Loucy (cell line): Measurements from ENCODE around the gene CABLES1.
A peak's percentile ranks its signal among the peaks of the same experiment; 100 is the strongest.

Experiments
- H2AFZ ChIP-seq: fragments of 200-600 bp; sonication (generic); 2 replicates; pipeline ENCODE4 v1.6.0; 2016; ENCODE audit warnings: antibody characterized with exemption, mild to moderate bottlenecking, low read length, moderate library complexity
- H3F3A ChIP-seq: fragments of 200-600 bp; 2 replicates; pipeline ENCODE4 v1.6.0; 2016; ENCODE audit warnings: antibody characterized with exemption, low read depth, mild to moderate bottlenecking
- H3K27me3 ChIP-seq: fragments of 200-600 bp; sonication (generic); 2 replicates; pipeline ENCODE4 v1.6.1; 2014; ENCODE audit warnings: low read length, mild to moderate bottlenecking; ENCODE audit not compliant: insufficient read depth, poor library complexity, severe bottlenecking
- H3K36me3 ChIP-seq: fragments of 200-600 bp; sonication (generic); 2 replicates; pipeline ENCODE4 v1.6.1; 2016; ENCODE audit warnings: low read length; ENCODE audit not compliant: insufficient read depth
- H3K4me1 ChIP-seq: fragments of 200-600 bp; sonication (generic); 2 replicates; pipeline ENCODE4 v1.5.1; 2014; ENCODE audit warnings: low read length, mild to moderate bottlenecking; ENCODE audit not compliant: insufficient read depth, poor library complexity, severe bottlenecking
- H3K4me2 ChIP-seq: fragments of 200-600 bp; sonication (generic); 2 replicates; pipeline ENCODE4 v1.6.0; 2014; ENCODE audit warnings: antibody characterized with exemption, low read length, low read depth, mild to moderate bottlenecking; ENCODE audit not compliant: poor library complexity, severe bottlenecking
- H3K4me3 ChIP-seq: fragments of 200-600 bp; sonication (generic); 2 replicates; pipeline ENCODE4 v1.5.1; 2014; ENCODE audit warnings: low read length, mild to moderate bottlenecking, mixed read lengths; ENCODE audit not compliant: poor library complexity, severe bottlenecking
- H3K79me2 ChIP-seq: fragments of 200-600 bp; sonication (generic); 2 replicates; pipeline ENCODE4 v1.6.1; 2014; ENCODE audit warnings: low read length; ENCODE audit not compliant: insufficient read depth
- H3K9ac ChIP-seq: fragments of 200-600 bp; sonication (generic); 2 replicates; pipeline ENCODE4 v1.6.0; 2014; ENCODE audit warnings: mild to moderate bottlenecking, low read depth, low read length, moderate library complexity; ENCODE audit not compliant: poor library complexity, severe bottlenecking
- H3K9me2 ChIP-seq: fragments of 200-600 bp; sonication (generic); replicated peaks from 2 replicates; pipeline ENCODE4 v1.6.1; 2016; ENCODE audit warnings: low read depth, low read length, mixed read lengths
- H3K9me3 ChIP-seq: fragments of 200-600 bp; sonication (generic); 2 replicates; pipeline ENCODE4 v1.6.1; 2014; ENCODE audit warnings: mild to moderate bottlenecking, antibody characterized with exemption, low read length, low read depth; ENCODE audit not compliant: insufficient read depth
- H4K20me1 ChIP-seq: fragments of 200-600 bp; sonication (generic); 2 replicates; pipeline ENCODE4 v1.6.0; 2014; ENCODE audit warnings: antibody characterized with exemption, low read length, mild to moderate bottlenecking; ENCODE audit not compliant: insufficient read depth, poor library complexity, severe bottlenecking
- CTCF ChIP-seq: fragments of 200-600 bp; sonication (generic); conservative IDR thresholded peaks from 2 replicates; pipeline ENCODE4 v1.5.1; 2014; ENCODE audit warnings: mild to moderate bottlenecking, antibody characterized with exemption, low read length
- EZH2phosphoT487 ChIP-seq: fragments of 200-600 bp; IDR thresholded peaks from 2 replicates; pipeline ENCODE4 v1.6.1; 2018; ENCODE audit warnings: antibody characterized with exemption, mild to moderate bottlenecking, moderate library complexity, borderline replicate concordance

The CABLES1 gene

GRCh38 chr18:23253630-23254029, 118.3 kb downstream of the CABLES1 start:
- peaks cover 37% of the 10 kb centered on the region; the same call in 1 of the 2 replicates for H3K36me3 ChIP-seq

GRCh38 chr18:23257137-23257536, 121.9 kb downstream of the CABLES1 start:
- H3K4me1 ChIP-seq, result peaks cover 57% of the 10 kb centered on the region
- H3K9me2 ChIP-seq, result no peaks in the 10 kb centered on the region
- peak overlapping the region; percentile 81 for H3K9ac ChIP-seq
- TF ChIP-seq EZH2phosphoT487, result no peak
- TF ChIP-seq CTCF, result no peak
- no peaks in the 10 kb centered on the region for H4K20me1 ChIP-seq
- no peaks in the 10 kb centered on the region for H3K79me2 ChIP-seq
- no peak overlapping the region for H2AFZ ChIP-seq
- no peaks in the 10 kb centered on the region for H3K9me3 ChIP-seq
- no peaks in the 10 kb centered on the region for H3K27me3 ChIP-seq
- H3K36me3 ChIP-seq, result peaks cover 33% of the 10 kb centered on the region; the same call in 1 of the 2 replicates
- no peak overlapping the region for H3K4me2 ChIP-seq
- H3K4me3 ChIP-seq, result no peak overlapping the region
- H3F3A ChIP-seq, result peaks cover 16% of the 10 kb centered on the region; the same call in 1 of the 2 replicates

More at GRCh38 chr18:23253630-23254029, 118.3 kb downstream of the CABLES1 start:
- no peaks in the 10 kb centered on the region for H3K9me2 ChIP-seq
- no peak overlapping the region for H2AFZ ChIP-seq
- H3K4me2 ChIP-seq, result no peak overlapping the region
- no peaks in the 10 kb centered on the region for H4K20me1 ChIP-seq
- no peaks in the 10 kb centered on the region for H3K79me2 ChIP-seq
- no peaks in the 10 kb centered on the region for H3F3A ChIP-seq
- TF ChIP-seq CTCF, result no peak
- no peak for TF ChIP-seq EZH2phosphoT487
- H3K9me3 ChIP-seq, result no peaks in the 10 kb centered on the region
- peaks cover 46% of the 10 kb centered on the region for H3K4me1 ChIP-seq
- no peak overlapping the region for H3K4me3 ChIP-seq
- no peak overlapping the region for H3K9ac ChIP-seq
- H3K27me3 ChIP-seq, result no peaks in the 10 kb centered on the region

- no peaks in the 10 kb centered on the region for H3K79me2 ChIP-seq
- no peaks in the 10 kb centered on the region for H3K9me3 ChIP-seq
- peaks cover 28% of the 10 kb centered on the region; the same call in 1 of the 2 replicates for H3K36me3 ChIP-seq
- peak overlapping the region; percentile 81 for H3K9ac ChIP-seq
- no peak overlapping the region for H3K4me3 ChIP-seq
- peaks cover 16% of the 10 kb centered on the region; the same call in 1 of the 2 replicates for H3F3A ChIP-seq
- TF ChIP-seq CTCF (no peak), EZH2phosphoT487 (no peak)
- no peak overlapping the region for H2AFZ ChIP-seq
- peaks cover 64% of the 10 kb centered on the region for H3K4me1 ChIP-seq
- H4K20me1 ChIP-seq, result no peaks in the 10 kb centered on the region
- no peaks in the 10 kb centered on the region for H3K27me3 ChIP-seq
- no peaks in the 10 kb centered on the region for H3K9me2 ChIP-seq
- peak overlapping the region; percentile 88 for H3K4me2 ChIP-seq
Observed at GRCh38 chr18:23257686-23258565, 122.6 kb downstream of the CABLES1 start.
